Measurements from ENCODE around the gene SLC39A13.
A peak's percentile ranks its signal among the peaks of the same experiment; 100 is the strongest.

SLC39A13 gene

DNA sequence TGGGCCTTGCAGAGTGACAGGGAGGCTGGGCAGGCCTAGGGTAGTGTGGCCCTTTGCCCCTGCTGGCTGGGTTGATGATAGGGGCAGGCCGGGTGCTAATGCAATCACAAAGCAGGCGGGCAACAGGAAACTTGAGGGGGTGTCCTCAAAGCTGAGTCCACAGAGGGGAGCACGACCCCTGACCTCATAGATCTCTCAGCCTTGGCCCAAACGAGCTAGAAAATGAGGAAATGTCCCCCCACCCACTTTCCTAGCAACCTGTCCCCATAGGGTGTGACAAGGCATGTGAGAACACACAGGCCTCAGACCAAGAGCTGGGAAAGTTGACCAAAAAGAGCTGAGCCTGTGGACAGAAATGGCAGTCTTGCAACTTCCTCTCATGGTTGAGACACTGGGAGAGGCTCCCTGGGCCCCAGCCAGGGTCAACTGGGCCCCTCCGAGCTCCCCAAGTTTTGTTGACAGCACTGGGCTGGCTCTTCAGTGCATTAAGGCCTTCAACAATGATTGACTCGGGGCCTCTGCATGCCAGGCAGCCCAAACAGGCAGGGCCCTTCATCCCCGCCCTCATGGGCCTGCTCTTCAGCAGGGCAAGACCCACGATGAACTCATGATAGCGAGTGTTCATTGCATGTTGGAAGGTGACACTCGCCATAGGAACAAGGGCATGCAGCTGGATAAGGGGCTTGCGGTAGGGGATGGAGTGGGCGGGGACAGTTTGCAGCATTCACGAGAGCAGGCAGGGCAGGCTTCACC lies 20.3 kb upstream of the SLC39A13 start:
- DNase-seq, result peak; percentile 47

DNA sequence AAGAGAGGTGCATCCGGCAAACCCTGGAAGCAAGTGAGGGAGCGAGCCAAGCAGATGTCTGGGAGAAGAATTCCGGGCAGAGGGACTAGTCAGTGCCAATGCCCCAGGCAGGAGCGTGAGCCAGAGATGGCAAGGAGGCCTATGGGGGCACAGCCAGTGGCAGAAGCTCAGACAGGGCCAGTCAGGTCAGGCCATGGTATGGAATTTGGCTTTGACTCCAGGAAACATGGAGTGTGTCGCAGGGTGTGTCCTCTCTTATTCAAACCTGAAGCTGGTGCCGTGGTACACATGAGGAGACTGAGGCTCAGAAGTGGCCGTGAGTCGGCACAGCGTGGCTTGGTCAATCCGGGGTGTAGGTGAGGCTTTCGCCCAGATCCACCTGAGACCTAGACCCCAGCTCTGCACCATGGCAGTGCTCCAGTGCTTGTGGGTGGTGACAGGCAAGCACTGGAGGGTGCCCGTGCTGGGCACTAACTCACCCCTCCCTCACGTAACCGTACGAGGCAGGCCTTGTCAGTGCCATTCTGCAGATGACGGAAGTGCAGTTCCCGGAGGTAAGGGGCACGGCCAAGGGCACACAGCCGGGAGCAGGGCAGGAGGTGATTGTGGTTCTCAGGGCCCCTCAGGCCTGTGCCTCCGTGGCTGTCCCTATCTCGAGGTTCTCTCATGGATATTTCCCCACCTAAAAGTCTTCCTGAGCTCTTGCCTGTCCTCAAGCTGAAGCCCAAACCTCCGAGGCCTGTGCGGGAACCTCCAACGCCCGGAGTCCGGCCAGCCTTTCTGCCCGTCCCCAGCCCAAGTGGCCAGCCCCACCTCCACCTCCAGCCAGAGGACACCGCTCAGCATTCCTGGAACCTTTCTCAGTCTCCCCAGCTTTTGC lies 19.5 kb upstream of the SLC39A13 start:
- peak; percentile 48 for DNase-seq

DNA sequence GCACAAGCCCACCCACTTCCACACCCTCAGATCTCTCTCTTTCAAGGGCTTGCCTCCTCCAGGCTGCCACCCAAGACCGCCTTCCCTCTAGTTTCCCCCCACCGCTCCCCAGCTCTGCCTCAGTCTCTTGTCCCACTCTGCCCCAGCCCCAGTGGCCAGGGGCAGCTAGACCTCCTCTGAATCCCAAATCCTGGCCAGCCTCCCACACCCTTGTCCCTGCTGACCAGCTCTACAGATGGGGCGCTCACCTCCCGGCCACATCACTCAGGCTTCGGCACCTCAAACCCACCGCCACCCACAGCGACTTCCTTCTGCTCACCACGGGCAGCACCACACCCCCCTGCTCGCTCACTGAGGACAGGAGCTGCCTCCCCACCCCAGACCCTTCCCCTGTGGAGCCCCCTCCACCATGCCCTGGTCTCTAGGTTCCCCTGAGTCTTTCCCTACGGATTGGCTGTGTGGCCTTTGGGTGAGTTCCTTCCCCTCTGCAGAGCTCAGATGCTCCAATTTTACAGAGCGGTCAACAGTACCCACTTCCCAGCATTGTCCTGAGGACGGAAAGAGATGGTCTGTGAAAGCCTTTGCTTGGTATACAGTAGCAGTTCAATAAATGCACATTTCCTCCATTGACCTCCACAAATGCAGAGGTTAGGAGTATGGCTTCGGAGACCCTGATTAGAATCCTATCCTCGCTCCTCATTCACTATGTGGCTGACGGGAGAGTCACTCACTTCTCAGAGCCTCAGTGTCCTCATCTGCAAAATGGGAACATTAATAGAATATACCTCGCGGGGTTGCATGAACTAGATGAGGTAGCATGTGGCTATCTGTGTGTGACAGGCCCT lies 18.6 kb upstream of the SLC39A13 start:
- DNase-seq, result peak; percentile 52

DNA sequence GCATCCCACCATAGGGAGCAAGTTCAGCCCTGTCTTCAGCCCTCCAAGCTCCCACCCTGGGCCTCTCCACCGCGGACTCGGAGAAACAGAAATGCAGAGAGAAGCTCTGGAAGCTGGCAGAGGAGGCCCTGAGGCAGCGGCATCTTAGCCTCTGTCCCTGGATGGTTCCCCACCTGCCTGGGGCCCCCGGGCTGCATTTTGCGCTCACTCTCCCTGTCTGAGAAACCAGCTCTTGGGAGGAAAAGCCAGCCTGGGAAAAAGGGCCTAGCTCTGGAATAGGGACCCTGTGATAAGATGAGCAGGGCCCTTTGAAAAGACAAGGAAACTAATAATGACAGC lies 18.0 kb upstream of the SLC39A13 start:
- DNase-seq, result no peak

DNA sequence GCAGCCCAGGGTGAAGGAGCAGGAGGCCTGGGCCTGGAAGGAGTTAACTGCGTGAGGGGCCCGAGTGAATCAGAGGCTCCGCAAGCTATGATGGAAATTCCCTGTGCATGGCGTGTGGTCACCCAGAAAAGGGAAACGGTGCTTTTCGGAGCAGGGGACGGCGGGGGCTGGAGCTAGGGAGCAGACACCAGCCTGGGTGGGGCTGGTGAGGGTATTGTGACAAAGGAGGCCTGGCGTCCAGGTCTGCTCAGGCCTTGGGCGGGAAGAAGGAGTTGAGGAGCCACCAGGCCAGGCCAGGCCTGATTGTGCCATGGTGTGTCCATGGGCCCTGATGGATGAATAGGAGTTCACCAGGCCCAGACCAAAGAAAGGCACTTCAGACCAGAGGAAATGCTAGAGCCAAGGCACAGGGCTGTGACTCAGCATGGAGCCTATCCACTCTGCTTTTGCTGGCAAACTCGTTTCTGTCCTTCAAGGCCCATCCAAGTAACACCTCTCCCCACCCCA lies 17.3 kb upstream of the SLC39A13 start:
- DNase-seq, result peak; percentile 46

- peak; percentile 32 for DNase-seq
Measured at GRCh38 chr11:47391711-47392432, 16.5 kb upstream of the SLC39A13 start.

DNA sequence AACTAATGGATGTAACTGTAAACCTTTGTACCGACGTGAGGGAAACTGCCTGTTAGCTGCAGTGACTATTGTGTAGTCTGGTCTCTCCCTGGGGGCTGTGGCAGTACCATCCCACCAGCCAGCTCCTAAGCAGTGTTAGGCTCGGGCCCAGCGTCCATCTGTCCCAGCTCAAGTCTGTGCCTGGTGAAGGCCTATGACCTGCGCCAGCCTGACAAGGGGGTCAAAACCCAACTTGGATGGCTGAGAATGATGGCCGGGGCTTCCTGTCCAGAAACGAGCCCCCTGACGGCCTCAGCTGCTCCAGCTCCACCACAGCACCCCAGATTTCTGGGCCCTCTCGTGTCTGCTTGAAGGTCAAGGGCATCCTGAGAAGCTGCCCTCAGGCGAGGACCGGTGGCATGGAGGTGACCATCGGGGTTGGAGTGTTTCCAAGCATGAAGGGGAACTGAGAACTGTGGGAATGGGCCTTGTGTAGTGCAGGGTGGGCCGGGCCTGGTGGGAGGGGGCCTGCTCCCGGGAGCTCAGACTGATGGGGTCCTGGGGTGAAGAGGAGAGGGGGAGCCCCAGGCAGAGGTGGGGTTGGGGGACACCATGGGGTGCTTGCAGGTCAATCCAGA lies 15.7 kb upstream of the SLC39A13 start:
- DNase-seq, result peak; percentile 44

DNA sequence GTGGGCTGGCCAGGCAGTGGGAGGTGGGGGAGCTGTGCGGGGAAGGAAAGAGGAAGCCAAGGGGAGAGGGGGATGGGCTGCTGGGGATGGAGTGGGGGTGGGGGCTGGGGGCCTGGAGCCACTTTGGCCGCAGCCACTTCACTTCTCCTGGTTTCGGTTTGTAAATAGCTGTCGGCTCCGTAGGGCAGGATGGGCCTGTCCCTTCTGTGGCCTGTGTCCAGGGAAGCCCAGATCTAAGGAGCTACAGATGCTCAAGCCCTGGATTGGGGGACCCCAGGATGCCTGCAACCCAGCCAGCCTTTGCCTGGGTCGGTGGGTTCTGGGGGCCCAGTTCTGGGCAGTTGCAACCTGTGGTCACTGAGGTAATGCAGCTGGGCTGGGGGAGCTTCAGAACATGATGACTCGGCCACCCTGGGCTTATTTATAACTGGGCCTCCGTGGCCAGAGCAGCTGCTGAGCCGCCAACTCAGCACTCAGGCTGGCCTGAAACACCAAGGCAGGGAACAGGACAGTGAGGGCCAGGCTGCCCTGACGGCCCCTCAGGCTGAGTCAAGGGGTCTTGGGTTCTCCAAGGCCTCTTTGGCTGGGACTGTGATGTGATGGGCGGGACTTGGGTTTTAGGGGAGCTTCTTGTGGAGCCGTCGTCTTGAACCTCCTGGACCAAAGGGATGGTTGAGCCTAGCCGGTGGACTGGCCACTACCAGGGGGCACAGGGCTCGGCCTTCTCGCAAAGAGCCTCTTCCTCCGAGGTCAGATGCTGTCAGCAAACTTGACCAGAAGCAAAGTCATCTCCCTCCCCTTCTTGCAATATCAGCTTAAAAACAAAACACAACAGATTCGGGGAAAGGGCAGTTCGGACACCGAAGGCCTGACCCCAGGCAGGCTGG lies 15.0 kb upstream of the SLC39A13 start:
- DNase-seq, result peak; percentile 53

DNA sequence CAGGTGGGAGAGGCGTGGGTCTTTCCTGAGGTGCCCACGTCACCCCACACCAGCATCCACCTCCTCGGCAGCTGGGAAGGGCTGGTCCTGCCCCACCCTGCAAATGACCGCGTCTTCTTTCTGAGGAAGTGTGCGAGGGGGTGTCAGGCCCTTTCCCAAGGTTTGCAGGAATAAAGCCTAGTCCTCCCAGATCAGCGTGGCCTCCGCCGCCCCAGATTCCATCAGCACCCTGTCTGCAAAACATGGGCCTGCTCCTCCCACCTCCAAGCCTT lies 14.4 kb upstream of the SLC39A13 start:
- DNase-seq, result no peak

DNA sequence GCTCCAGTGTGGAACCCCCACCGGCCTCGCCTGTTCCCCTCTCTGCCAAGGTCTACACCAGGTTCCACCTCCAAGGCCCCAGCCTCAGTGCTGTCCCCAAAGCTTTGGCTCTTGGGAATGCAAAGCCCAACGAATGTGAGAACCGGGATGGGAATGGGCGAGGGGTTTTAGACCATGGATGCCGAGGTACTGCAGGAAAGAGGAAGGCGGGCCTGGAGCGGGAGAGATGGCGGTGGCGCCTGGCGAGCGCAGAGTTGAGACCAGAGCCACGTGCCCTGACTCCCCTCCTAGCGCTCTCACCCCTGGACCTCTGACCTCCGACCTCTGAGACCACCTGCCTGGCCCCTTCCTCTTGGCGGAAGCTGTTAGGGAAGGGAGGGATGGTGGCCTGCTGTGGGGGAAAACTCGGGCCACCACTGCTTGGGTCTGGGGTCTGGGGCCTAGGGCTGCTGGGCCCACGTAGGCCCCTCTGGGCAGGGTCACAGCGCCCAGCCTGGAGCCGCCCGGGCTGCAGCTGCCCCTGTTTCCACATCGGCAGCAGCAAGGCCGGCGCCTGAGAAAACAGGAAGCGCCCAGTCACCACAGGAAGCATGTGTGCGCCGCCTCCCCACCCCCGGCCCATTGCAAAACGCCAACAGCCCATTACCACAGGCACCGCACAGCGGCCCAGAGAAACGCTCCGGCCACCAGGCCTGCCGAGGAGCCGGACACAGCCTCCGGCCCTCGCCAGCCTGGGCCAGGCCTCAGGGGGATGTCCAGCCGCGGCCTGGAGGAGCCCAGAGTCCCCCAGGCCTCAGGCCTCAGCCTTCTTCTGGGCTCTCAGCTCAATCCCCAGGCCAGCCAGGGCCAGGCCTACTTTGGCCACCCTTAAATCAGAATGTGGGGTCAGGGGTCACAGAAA lies 13.8 kb upstream of the SLC39A13 start:
- DNase-seq, result peak; percentile 78

DNA sequence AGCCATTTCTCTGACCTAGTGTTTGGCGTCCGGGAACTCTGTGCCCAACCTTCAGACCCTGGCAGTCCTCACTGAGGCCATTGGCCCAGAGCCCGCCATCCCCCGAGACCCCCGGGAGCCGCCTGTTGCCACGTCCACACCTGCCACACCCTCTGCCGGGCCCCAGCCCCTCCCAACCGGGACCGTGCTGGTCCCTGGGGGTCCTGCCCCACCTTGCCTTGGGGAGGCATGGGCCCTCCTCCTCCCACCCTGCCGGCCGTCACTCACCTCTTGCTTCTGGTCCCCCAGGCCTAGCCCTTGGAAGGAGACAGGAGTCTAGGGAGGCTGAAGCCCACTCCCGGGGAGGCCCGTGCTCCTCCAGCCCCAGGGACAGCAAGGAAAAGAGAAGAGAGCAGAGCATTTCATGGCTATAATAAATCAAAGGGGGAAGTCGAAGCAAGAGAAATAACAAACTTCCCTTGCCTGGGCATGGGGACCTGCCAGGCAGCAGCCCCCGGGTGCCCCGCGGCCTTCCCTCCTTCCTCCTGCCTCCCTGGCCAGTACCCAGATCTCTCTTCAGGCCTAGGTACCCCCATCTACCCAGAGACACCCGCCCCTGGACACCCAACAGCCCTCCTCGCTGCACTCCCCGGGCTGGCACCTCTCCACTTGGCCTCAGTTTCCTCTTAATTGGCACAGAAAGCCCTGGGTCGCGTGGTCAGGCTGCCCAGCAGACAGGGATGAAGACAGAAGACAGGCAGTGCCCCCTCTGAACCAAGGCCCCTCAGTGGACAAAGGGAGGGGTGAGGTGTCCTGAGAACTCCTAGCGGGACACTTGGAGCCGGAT lies 13.0 kb upstream of the SLC39A13 start:
- peak; percentile 52 for DNase-seq

GRCh38 chr11:47396049-47396320 lies 12.4 kb upstream of the SLC39A13 start:
- no peak for DNase-seq

GRCh38 chr11:47398011-47398410 lies 10.4 kb upstream of the SLC39A13 start:
- peak; percentile 29 for DNase-seq

DNA sequence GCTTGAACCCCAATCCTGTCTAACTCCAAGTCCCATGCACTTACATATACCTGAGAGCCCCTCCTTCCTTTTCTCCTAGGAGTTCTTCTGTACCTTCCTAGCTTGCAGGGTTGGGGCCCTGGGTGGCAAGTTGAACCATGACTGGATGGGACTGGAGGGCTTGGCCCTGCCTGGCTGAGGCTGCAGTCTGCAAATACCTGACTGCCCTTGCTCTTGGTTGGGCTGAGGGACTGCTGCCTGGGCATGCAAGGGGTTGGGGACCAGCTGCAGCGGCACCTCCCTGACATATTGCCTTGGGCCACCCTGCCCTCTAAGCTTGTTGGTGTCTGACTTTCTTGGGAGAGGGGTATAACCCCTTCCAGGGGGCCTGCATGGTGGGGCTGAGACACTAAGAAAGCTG lies 9.8 kb upstream of the SLC39A13 start:
- DNase-seq, result peak; percentile 51

DNA sequence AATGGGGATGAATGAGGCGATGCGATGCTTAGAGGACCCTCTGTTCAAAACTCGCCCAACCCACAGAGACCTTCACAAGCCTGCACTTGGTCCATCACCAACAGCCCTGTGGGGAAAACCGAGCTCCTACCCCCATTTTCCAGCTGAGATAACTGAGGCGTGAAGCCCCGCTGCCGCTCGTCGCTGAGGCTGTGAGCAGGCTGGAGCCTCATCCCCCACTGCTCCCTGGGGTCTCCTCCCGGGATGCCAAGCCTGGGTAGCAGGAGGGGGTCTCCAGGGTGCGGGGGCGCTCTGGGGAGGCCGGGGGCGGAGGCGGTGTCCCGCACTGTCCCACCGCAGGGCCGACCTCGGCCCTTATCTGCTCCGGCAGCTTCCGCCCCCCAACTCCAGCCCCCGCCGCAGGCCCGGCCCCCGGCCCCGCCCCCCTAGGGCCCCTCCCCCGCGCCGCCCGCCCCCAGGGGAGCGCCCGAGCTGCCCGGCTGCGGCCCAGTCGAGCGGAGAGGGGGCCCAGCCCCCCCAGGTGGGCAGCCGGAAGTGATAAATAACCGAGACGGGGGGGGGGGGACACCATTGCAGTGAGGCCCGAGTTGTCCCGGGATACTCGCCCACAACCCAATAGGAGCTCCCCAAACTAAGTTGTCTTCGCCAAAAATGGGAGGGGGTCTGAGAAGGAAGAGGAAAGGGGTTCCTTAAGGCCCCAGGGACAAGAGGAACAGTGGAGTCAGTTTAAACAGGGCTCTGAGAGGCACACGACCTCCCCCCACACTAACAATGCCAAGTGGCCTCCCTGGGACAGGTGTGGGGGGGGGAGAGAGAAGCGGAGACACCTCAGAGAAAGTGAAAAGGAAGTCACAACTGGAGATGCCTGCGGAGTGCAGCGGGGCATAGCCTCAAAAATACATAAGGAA lies 8.3 kb upstream of the SLC39A13 start:
- no peak for DNase-seq

- DNase-seq, result no peak
Measured at GRCh38 chr11:47400768-47401279, 7.6 kb upstream of the SLC39A13 start.

GRCh38 chr11:47403135-47403534 lies 5.3 kb upstream of the SLC39A13 start:
- DNase-seq, result no peak

- DNase-seq, result no peak
Measured at GRCh38 chr11:47403571-47403970, 4.8 kb upstream of the SLC39A13 start.

Measured in activated CD8-positive, alpha-beta memory T cell treated with anti-CD3 and anti-CD28 coated beads, Interleukin-2, amount 50 U/mL, for 48 hours (primary cell).